ENCODE measurements around the gene ARHGAP22. TPM values are rescaled to one million over a fixed set of nuclear protein-coding genes. Genes with fewer than 3 reads are reported as not detected.

The ARHGAP22 gene
- total RNA-seq, 1 donor from 2014 or later, result 6.2 TPM

- no peak overlapping the region for H3K27ac Mint-ChIP-seq (ENCODE audit: unreplicated experiment)
Observed at GRCh38 chr10:48543182-48543844, 61.6 kb downstream of the ARHGAP22 start.

GRCh38 chr10:48542471-48543181, 62.2 kb downstream of the ARHGAP22 start:
- no peak overlapping the region for H3K4me3 ChIP-seq (ENCODE audit: insufficient read depth, low read depth, low read length)
- no peaks in the 10 kb centered on the region for H3K4me1 Mint-ChIP-seq (ENCODE audit: low read depth, unreplicated experiment)

More at GRCh38 chr10:48543182-48543844, 61.6 kb downstream of the ARHGAP22 start:
- H3K27ac ChIP-seq (ENCODE audit: low read depth, low read length), result no peak overlapping the region
- no peaks in the 10 kb centered on the region for H3K9me3 ChIP-seq (ENCODE audit: insufficient read depth, low read depth, low read length)
- Mint-ChIP-seq H3K27me3 (ENCODE audit: low read depth, unreplicated experiment) (peaks cover 17% of the 10 kb centered on the region), H3K4me1 (ENCODE audit: low read depth, unreplicated experiment) (no peaks in the 10 kb centered on the region), H3K9me3 (ENCODE audit: unreplicated experiment) (no peaks in the 10 kb centered on the region), H3K36me3 (ENCODE audit: low read depth, unreplicated experiment) (no peaks in the 10 kb centered on the region), H3K4me3 (ENCODE audit: unreplicated experiment) (no peak overlapping the region)
- peaks cover 49% of the 10 kb centered on the region for H4K20me1 ChIP-seq (ENCODE audit: insufficient read depth, low read length)
- DNase-seq (ENCODE audit: low read depth) (no peak), FAIRE-seq (no peak)
- peaks cover 8% of the 10 kb centered on the region for H3K4me1 ChIP-seq (ENCODE audit: insufficient read depth, low read length)
- H3K79me2 ChIP-seq (ENCODE audit: insufficient read depth, low read length), result peaks cover 2% of the 10 kb centered on the region
- no peak overlapping the region for H2AFZ ChIP-seq (ENCODE audit: low read depth, low read length)
- H3K4me2 ChIP-seq (ENCODE audit: low read length), result no peak overlapping the region
- H3K4me3 ChIP-seq (ENCODE audit: insufficient read depth, low read depth, low read length), result no peak overlapping the region
- no peak overlapping the region for H3K9ac ChIP-seq (ENCODE audit: low read length)
- no peak for TF ChIP-seq EZH2 (IDR thresholded peaks at IDR 0.05; ENCODE audit: insufficient read depth, low read length)
- no peak for TF ChIP-seq CTCF (IDR thresholded peaks at IDR 0.05; ENCODE audit: insufficient read depth, low read depth, low read length)
- H3K27me3 ChIP-seq (ENCODE audit: insufficient read depth, low read length), result no peaks in the 10 kb centered on the region
- H3K36me3 ChIP-seq (ENCODE audit: insufficient read depth, low read length), result peaks cover 13% of the 10 kb centered on the region

More at GRCh38 chr10:48542471-48543181, 62.2 kb downstream of the ARHGAP22 start:
- Histone ChIP-seq H3K27ac (ENCODE audit: low read depth, low read length) (no peak overlapping the region), H2AFZ (ENCODE audit: low read depth, low read length) (no peak overlapping the region), H3K79me2 (ENCODE audit: insufficient read depth, low read length) (peaks cover 2% of the 10 kb centered on the region), H3K36me3 (ENCODE audit: insufficient read depth, low read length) (peaks cover 13% of the 10 kb centered on the region), H4K20me1 (ENCODE audit: insufficient read depth, low read length) (peaks cover 45% of the 10 kb centered on the region), H3K4me1 (ENCODE audit: insufficient read depth, low read length) (peaks cover 8% of the 10 kb centered on the region), H3K27me3 (ENCODE audit: insufficient read depth, low read length) (no peaks in the 10 kb centered on the region), H3K9me3 (ENCODE audit: insufficient read depth, low read depth, low read length) (no peaks in the 10 kb centered on the region), H3K4me2 (ENCODE audit: low read length) (no peak overlapping the region), H3K9ac (ENCODE audit: low read length) (no peak overlapping the region)
- DNase-seq (ENCODE audit: low read depth), result no peak
- H3K4me3 Mint-ChIP-seq (ENCODE audit: unreplicated experiment), result no peak overlapping the region
- TF ChIP-seq CTCF (IDR thresholded peaks at IDR 0.05; ENCODE audit: insufficient read depth, low read depth, low read length) (no peak), EZH2 (IDR thresholded peaks at IDR 0.05; ENCODE audit: insufficient read depth, low read length) (no peak)
- no peak overlapping the region for H3K27ac Mint-ChIP-seq (ENCODE audit: unreplicated experiment)
- FAIRE-seq, result no peak
- H3K9me3 Mint-ChIP-seq (ENCODE audit: unreplicated experiment), result no peaks in the 10 kb centered on the region
- no peaks in the 10 kb centered on the region for H3K36me3 Mint-ChIP-seq (ENCODE audit: low read depth, unreplicated experiment)
- H3K27me3 Mint-ChIP-seq (ENCODE audit: low read depth, unreplicated experiment), result peaks cover 14% of the 10 kb centered on the region

Data from astrocyte (in vitro differentiated cells and primary cell).